Tibial artery (tissue), 4 donors: Measurements from ENCODE around the gene RNU6-9.

ENCODE experiments used
- DNase-seq, 2 donors: peaks; one replicate each; pipeline ENCODE4 v3.0.0-alpha.2; 2019
- H3K27ac ChIP-seq, 2 donors: fragments of 200-600 bp; sonication (generic) in 1 of 2; 1 replicate in 1 of 2; 2 replicates in 1 of 2; pipeline ENCODE4 v1.5.1; 2018 to 2019; ENCODE audit warnings: mild to moderate bottlenecking in 1 of 2
- H3K27me3 ChIP-seq, 2 donors: fragments of 200-600 bp; sonication (generic) in 1 of 2; one replicate each; pipeline versions ENCODE4 v1.5.1 to v1.6.0; 2016 to 2019
- H3K36me3 ChIP-seq, 3 donors: fragments of 200-600 bp; sonication (generic) in 2 of 3; one replicate each; pipeline ENCODE4 v1.5.1; 2016 to 2019; ENCODE audit warnings: mild to moderate bottlenecking in 2 of 3
- H3K4me1 ChIP-seq, 4 donors: fragments of 200-600 bp; sonication (generic) in 2 of 4; 1 replicate in 3 of 4; 2 replicates in 1 of 4; pipeline ENCODE4 v1.5.1; 2016 to 2019
- H3K4me3 ChIP-seq, 2 donors: fragments of 200-600 bp; sonication (generic) in 1 of 2; 1 replicate in 1 of 2; 2 replicates in 1 of 2; pipeline ENCODE4 v1.5.1; 2018 to 2019; ENCODE audit warnings: mild to moderate bottlenecking in 2 of 2
- H3K9me3 ChIP-seq, 3 donors: fragments of 200-600 bp; sonication (generic) in 1 of 3; one replicate each; pipeline ENCODE4 v1.5.1; 2016 to 2019
- intact Hi-C: fragments of 100-400 bp; cut with DNase I; formaldehyde crosslinking; loops from one replicate; pipeline ENCODE4 v1.15.0; 2023; ENCODE audit warnings: low total_unique reads
- TF ChIP-seq, protein P1 (sequence below), 2 experiments: fragments of 200-600 bp in 1 of 2; fragments of 450-650 bp in 1 of 2; IDR thresholded peaks; one replicate each; pipeline ENCODE4 v1.5.1; 2017 to 2019; ENCODE audit warnings: antibody characterized with exemption in 2 of 2, mild to moderate bottlenecking in 1 of 2, moderate library complexity in 1 of 2

The RNU6-9 gene

DNA sequence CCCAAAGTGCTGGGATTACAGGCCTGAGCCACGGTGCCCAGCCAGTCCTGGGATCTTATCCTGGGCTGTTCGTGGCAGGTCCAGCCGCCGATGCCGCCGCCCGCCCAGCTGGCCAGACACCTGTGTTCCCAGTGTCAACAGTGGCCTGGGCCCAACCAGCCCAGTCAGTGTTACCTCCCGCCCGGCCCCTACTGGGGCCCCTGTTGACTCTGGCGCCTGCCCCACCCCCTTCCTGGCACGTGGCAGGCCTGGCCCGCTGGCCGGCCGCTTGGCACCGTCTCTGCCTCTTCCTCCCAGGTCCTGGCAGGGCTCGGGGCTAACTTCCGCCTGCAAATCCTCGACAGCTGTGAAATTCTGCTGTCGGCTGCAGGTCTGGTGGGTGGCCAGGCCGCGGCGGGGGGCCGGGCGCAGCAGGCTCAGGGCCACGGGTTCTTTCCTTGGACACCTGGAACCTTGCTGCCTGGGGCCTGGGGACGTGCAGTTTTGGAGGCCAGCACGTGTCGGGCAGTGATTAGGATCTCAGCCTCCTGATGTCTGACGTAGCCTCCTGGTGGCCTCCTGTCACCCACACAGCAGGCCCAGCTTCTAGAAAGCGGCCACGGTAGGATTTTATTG, 41.7 kb downstream of the RNU6-9 start:
- peak overlapping the region; percentile 30 to 43 for H3K27ac ChIP-seq
- no peak overlapping the region for H3K4me3 ChIP-seq
- peak; percentile 82 to 93 for DNase-seq
- TF ChIP-seq, protein P1, sequence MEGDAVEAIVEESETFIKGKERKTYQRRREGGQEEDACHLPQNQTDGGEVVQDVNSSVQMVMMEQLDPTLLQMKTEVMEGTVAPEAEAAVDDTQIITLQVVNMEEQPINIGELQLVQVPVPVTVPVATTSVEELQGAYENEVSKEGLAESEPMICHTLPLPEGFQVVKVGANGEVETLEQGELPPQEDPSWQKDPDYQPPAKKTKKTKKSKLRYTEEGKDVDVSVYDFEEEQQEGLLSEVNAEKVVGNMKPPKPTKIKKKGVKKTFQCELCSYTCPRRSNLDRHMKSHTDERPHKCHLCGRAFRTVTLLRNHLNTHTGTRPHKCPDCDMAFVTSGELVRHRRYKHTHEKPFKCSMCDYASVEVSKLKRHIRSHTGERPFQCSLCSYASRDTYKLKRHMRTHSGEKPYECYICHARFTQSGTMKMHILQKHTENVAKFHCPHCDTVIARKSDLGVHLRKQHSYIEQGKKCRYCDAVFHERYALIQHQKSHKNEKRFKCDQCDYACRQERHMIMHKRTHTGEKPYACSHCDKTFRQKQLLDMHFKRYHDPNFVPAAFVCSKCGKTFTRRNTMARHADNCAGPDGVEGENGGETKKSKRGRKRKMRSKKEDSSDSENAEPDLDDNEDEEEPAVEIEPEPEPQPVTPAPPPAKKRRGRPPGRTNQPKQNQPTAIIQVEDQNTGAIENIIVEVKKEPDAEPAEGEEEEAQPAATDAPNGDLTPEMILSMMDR (IDR thresholded peaks at IDR 0.05): peak in 1 of 2 experiments; percentile 9
- peaks cover 0 to 4% (median 0%) of the 10 kb centered on the region in 3 donors for H3K36me3 ChIP-seq
- H3K27me3 ChIP-seq: no peaks in the 10 kb centered on the region
- H3K9me3 ChIP-seq: no peaks in the 10 kb centered on the region
- H3K4me1 ChIP-seq: peaks cover 0 to 32% (median 23%) of the 10 kb centered on the region in 4 donors
- intact Hi-C loops: no loop called here

DNA sequence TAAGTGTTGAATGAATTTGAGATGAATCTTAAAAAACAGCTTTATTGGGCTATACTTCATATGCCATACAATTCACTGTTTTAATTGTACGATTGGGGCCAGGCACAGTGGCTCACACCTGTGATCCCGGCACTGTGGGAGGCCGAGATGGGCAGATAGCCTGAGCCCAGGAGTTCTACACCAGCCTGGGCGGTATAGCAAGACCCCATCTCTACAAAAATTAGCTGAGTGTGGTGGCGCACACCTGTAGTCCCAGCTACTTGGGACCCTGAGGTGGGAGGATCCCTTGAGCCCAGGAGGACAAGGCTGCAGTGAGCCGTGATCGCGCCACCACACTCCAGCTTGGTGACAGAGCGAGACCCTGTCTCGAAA, 42.9 kb downstream of the RNU6-9 start:
- peaks cover 0 to 41% (median 29%) of the 10 kb centered on the region in 4 donors for H3K4me1 ChIP-seq

DNA sequence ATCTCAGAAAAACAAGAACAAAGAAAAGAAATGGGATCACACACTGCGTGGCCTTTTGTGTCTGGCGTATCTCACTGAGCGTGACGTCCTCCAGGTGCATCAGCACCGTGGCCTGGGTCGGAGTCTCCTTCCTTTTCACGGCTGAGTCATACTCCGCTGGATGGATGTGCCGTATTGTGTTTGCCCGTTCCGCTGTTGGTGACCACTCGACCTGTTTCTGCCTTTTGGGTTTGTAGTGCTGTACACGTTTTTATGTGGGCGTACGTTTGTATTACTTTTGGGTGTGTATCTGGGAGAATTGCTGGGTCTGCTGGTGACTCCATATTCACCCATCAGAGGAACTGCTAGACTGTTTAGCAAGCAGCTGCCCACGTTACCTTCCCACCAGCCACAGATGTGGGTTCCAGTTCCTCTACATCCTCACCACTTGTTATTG, 44.0 kb downstream of the RNU6-9 start:
- TF ChIP-seq, protein P1 (IDR thresholded peaks at IDR 0.05): no peak
- H3K27me3 ChIP-seq: no peaks in the 10 kb centered on the region
- H3K4me3 ChIP-seq: no peak overlapping the region
- H3K4me1 ChIP-seq: peaks cover 0 to 44% (median 32%) of the 10 kb centered on the region in 4 donors
- H3K27ac ChIP-seq: no peak overlapping the region
- H3K9me3 ChIP-seq: no peaks in the 10 kb centered on the region
- no peak for DNase-seq
- intact Hi-C loops: no loop called here
- peaks cover 0 to 4% (median 0%) of the 10 kb centered on the region in 3 donors for H3K36me3 ChIP-seq

More for the DNA sequence above, 42.9 kb downstream of the RNU6-9 start:
- Histone ChIP-seq H3K9me3 (no peaks in the 10 kb centered on the region), H3K27ac (no peak overlapping the region), H3K4me3 (no peak overlapping the region), H3K36me3 (peaks cover 0 to 4% (median 0%) of the 10 kb centered on the region in 3 donors), H3K27me3 (no peaks in the 10 kb centered on the region)
- TF ChIP-seq, protein P1 (IDR thresholded peaks at IDR 0.05): no peak
- DNase-seq: no peak
- intact Hi-C loops: no loop called here

DNA sequence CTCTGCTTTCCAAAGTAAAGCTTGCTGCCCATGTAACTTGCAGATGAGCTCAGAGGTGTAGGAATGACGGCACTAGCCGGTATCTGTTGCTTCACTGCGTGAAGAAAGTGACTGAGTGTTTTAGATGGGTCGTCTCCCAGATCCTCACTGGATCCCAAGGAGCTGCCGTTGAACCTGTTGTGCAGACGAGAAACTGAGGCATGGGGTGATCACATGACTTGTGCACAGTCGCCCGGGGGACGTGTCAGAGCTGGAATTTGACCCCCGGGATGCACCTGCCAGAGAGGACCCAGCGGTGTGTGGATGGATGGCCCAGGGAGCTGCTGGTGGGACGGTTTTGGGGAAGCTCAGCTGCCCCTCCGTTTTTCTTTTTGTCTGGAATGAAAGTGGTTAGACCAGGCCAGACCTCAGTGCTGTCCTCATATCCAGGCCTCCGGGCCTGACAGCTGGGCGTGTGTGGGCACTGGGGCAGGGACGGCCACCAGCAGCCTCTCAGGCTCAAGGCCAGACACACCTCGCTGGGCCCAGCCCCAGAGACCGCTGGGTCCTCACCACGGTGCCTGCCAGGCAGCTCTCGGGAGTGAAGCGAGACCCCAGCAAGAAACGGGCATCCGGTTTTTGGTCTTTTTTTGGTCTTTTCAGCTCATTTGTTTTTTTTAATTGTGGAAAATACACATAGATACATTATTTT, 45.1 kb downstream of the RNU6-9 start:
- TF ChIP-seq, protein P1 (IDR thresholded peaks at IDR 0.05): no peak
- no peaks in the 10 kb centered on the region for H3K9me3 ChIP-seq
- no peak overlapping the region for H3K4me3 ChIP-seq
- intact Hi-C loops: no loop called here
- H3K27ac ChIP-seq: no peak overlapping the region
- DNase-seq: no peak
- H3K27me3 ChIP-seq: no peaks in the 10 kb centered on the region
- peaks cover 0 to 34% (median 27%) of the 10 kb centered on the region in 4 donors for H3K4me1 ChIP-seq
- peaks cover 0 to 4% (median 0%) of the 10 kb centered on the region in 3 donors for H3K36me3 ChIP-seq

DNA sequence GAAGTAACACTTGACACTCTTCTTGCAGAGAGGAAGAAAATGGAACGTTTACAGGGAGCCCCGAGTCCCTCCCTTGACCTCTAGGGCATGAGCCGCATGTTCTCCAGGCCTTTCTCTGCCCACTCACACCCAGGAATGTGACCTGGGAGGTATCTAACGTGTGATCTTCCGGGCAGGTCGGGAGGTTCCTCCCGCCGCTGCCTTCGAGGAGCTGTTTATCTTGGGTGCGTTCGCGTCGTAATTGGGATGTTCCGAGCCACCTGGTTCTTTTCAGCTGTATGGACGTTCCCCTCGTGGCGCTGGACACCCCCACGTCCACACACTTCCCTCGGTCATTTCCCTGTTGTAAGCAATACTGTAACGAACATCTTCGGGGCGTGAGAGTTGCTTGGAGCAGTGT, 46.2 kb downstream of the RNU6-9 start:
- intact Hi-C loops: no loop called here
- peaks cover 0 to 4% (median 0%) of the 10 kb centered on the region in 3 donors for H3K36me3 ChIP-seq
- TF ChIP-seq, protein P1 (IDR thresholded peaks at IDR 0.05): no peak
- H3K27me3 ChIP-seq: no peaks in the 10 kb centered on the region
- no peak overlapping the region for H3K4me3 ChIP-seq
- peaks cover 0 to 25% (median 19%) of the 10 kb centered on the region in 4 donors for H3K4me1 ChIP-seq
- no peaks in the 10 kb centered on the region for H3K9me3 ChIP-seq
- DNase-seq: no peak
- H3K27ac ChIP-seq: no peak overlapping the region
